Parathyroid adenoma (tissue), 2 donors: ENCODE data around the gene PSAP.
"Not testable (repeated sequence)": the region's sequence is repeated elsewhere in the genome, so short reads cannot be mapped to it uniquely, and the experiment has no call there.

Experiments
- H2AFZ ChIP-seq: fragments of 300-600 bp; sonication (generic); one replicate; pipeline ENCODE4 v1.7.0; 2017; ENCODE audit warnings: antibody characterized with exemption, mild to moderate bottlenecking
- H3K27ac ChIP-seq: fragments of 300-600 bp; sonication (generic); one replicate; pipeline ENCODE4 v1.7.0; 2017
- H3K27me3 ChIP-seq: fragments of 300-600 bp; sonication (generic); one replicate; pipeline ENCODE4 v1.7.0; 2017; ENCODE audit warnings: low read length; ENCODE audit not compliant: control insufficient read depth, insufficient read depth
- H3K36me3 ChIP-seq: fragments of 300-600 bp; sonication (generic); one replicate; pipeline ENCODE4 v1.7.0; 2017; ENCODE audit warnings: low read length; ENCODE audit not compliant: control insufficient read depth, insufficient read depth
- H3K4me1 ChIP-seq: fragments of 300-600 bp; sonication (generic); one replicate; pipeline ENCODE4 v1.7.0; 2017; ENCODE audit warnings: control low read depth
- H3K4me2 ChIP-seq: fragments of 300-600 bp; sonication (generic); one replicate; pipeline ENCODE4 v1.7.0; 2017; ENCODE audit warnings: low read length
- H3K4me3 ChIP-seq: fragments of 300-600 bp; sonication (generic); one replicate; pipeline ENCODE4 v1.7.0; 2017; ENCODE audit warnings: low read depth, low read length
- H3K79me2 ChIP-seq: fragments of 300-600 bp; sonication (generic); one replicate; pipeline ENCODE4 v1.7.0; 2017; ENCODE audit warnings: control low read depth
- H3K9ac ChIP-seq: fragments of 300-600 bp; sonication (generic); one replicate; pipeline ENCODE4 v1.7.0; 2017; ENCODE audit warnings: mild to moderate bottlenecking
- H3K9me3 ChIP-seq: fragments of 300-600 bp; sonication (generic); one replicate; pipeline ENCODE4 v1.7.0; 2017; ENCODE audit warnings: low read length; ENCODE audit not compliant: control insufficient read depth
- TF ChIP-seq, protein P1 (sequence below): fragments of 300-600 bp; sonication (generic); IDR thresholded peaks from one replicate; pipeline ENCODE4 v1.7.0; 2017; ENCODE audit warnings: antibody characterized with exemption, mild to moderate bottlenecking
- donor health status: primary hyperparathyroidism.

The PSAP gene

DNA sequence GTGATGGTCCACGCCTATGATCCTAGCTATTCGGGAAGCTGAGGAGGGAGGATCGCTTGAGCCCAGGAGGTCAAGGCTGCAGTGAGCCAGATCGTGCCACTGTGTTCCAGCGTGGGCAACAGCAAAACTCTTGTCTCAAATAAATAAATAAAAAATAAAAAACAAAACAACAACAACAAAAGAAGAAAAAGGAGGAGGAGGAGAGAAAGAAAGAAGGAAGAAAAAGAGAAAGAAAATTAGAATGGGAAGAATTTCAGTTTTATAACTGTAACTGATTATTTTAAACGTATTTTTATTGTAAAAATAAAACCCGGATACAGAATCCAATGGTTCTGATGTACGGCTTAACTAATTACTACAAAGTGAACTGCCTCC is 37.2 kb upstream of the PSAP start:
- Histone ChIP-seq H3K27ac (peak overlapping the region; percentile 66), H3K36me3 (no peaks in the 10 kb centered on the region), H3K27me3 (no peaks in the 10 kb centered on the region), H3K4me1 (peaks cover 3% of the 10 kb centered on the region), H3K9me3 (no peaks in the 10 kb centered on the region), H3K4me3 (peak overlapping the region; percentile 50), H2AFZ (peak overlapping the region; percentile 93), H3K9ac (no peak overlapping the region), H3K79me2 (no peaks in the 10 kb centered on the region), H3K4me2 (peak overlapping the region; percentile 94)
- TF ChIP-seq, protein P1, sequence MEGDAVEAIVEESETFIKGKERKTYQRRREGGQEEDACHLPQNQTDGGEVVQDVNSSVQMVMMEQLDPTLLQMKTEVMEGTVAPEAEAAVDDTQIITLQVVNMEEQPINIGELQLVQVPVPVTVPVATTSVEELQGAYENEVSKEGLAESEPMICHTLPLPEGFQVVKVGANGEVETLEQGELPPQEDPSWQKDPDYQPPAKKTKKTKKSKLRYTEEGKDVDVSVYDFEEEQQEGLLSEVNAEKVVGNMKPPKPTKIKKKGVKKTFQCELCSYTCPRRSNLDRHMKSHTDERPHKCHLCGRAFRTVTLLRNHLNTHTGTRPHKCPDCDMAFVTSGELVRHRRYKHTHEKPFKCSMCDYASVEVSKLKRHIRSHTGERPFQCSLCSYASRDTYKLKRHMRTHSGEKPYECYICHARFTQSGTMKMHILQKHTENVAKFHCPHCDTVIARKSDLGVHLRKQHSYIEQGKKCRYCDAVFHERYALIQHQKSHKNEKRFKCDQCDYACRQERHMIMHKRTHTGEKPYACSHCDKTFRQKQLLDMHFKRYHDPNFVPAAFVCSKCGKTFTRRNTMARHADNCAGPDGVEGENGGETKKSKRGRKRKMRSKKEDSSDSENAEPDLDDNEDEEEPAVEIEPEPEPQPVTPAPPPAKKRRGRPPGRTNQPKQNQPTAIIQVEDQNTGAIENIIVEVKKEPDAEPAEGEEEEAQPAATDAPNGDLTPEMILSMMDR: no peak

- Histone ChIP-seq H3K4me3 (no peak overlapping the region), H3K4me1 (peaks cover 3% of the 10 kb centered on the region), H3K9ac (no peak overlapping the region), H3K4me2 (no peak overlapping the region), H2AFZ (no peak overlapping the region), H3K36me3 (no peaks in the 10 kb centered on the region), H3K27me3 (no peaks in the 10 kb centered on the region), H3K9me3 (no peaks in the 10 kb centered on the region), H3K79me2 (no peaks in the 10 kb centered on the region), H3K27ac (no peak overlapping the region)
- TF ChIP-seq, protein P1: no peak
These were observed 36.7 kb upstream of the PSAP start for GRCh38 chr10:71887743-71888142.

- TF ChIP-seq, protein P1: no peak
- Histone ChIP-seq H3K4me3 (no peak overlapping the region), H2AFZ (peak overlapping the region; percentile 24), H3K4me2 (no peak overlapping the region), H3K36me3 (no peaks in the 10 kb centered on the region), H3K9ac (no peak overlapping the region), H3K9me3 (no peaks in the 10 kb centered on the region), H3K27ac (no peak overlapping the region), H3K4me1 (peaks cover 7% of the 10 kb centered on the region), H3K79me2 (no peaks in the 10 kb centered on the region), H3K27me3 (no peaks in the 10 kb centered on the region)
These were observed 32.0 kb upstream of the PSAP start for GRCh38 chr10:71882813-71883659.

DNA sequence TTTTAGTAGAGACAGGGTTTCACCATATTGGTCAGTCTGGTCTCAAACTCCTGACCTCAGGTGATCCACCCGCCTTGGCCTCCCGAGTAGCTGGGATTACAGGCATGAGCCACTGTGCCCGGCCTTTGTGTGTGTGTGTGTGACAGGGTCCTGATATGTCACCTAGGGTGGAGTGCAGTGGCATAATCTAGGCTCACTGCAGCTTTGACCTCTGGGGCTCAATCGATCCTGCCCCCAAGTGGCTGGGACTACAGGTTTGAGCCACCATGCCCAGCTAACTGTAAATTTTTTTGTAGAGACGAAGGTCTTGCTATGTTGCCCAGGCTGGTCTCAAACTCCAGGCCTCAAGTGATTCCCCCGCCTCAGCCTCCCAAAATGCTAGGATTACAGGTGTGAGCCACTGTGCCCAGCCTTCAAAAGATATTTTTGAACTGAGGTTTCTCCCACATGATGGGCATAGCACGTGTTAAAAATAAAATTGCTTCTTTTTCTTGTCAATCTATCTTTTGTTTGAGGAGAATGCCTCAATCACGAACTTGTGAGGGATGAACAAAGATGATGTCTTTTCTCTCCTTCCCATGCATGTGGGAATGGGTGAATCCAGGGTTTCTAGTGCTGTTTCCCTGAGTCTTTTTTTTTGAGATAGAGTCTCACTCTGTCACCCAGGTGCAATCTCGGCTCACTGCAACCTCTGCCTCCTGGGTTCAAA is 30.8 kb upstream of the PSAP start:
- H3K9me3 ChIP-seq: no peaks in the 10 kb centered on the region
- H3K9ac ChIP-seq: no peak overlapping the region
- H3K27me3 ChIP-seq: no peaks in the 10 kb centered on the region
- TF ChIP-seq, protein P1: no peak
- H3K4me1 ChIP-seq: peaks cover 7% of the 10 kb centered on the region
- no peaks in the 10 kb centered on the region for H3K79me2 ChIP-seq
- H3K36me3 ChIP-seq: no peaks in the 10 kb centered on the region
- H3K4me2 ChIP-seq: no peak overlapping the region
- H3K27ac ChIP-seq: no peak overlapping the region
- H3K4me3 ChIP-seq: no peak overlapping the region
- H2AFZ ChIP-seq: no peak overlapping the region

DNA sequence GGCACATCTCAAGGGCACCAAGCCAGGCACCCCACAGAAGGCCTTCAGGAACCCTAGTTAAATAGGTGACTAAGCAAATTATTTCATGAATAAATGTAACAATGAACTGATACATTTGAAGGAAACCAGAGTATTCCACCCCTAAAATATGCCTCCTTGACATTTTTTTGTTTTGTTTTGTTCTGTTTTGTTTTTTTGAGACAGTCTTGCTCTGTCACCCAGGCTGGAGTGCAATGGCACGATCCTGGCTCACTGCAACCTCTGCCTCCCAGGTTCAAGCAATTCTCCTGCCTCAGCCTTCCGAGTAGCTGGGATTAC is 30.2 kb upstream of the PSAP start:
- H2AFZ ChIP-seq, H3K4me1 ChIP-seq, H3K4me3 ChIP-seq, H3K4me2 ChIP-seq, H3K9me3 ChIP-seq, H3K9ac ChIP-seq, H3K36me3 ChIP-seq, H3K27ac ChIP-seq, H3K79me2 ChIP-seq, H3K27me3 ChIP-seq: not testable (repeated sequence)
